WI38 (cell line): ENCODE measurements around the gene LRRFIP1.
"Not testable (repeated sequence)": the region's sequence is repeated elsewhere in the genome, so short reads cannot be mapped to it uniquely, and the experiment has no call there.

Experiments used
- H3K4me3 ChIP-seq: 2 replicates; pipeline ENCODE4 v1.5.1; 2011; ENCODE audit warnings: low read depth, mild to moderate bottlenecking, control low read depth, low read length
- CTCF ChIP-seq: IDR thresholded peaks from 2 replicates; pipeline ENCODE4 v1.5.1; 2012; ENCODE audit warnings: low read depth, mild to moderate bottlenecking, control low read depth, low read length

The LRRFIP1 gene

GRCh38 chr2:237662671-237663093 is 35.3 kb downstream of the LRRFIP1 start:
- H3K4me3 ChIP-seq = no peak overlapping the region
- no peak for TF ChIP-seq CTCF

GRCh38 chr2:237663517-237664110 is 36.2 kb downstream of the LRRFIP1 start:
- no peak for TF ChIP-seq CTCF

GRCh38 chr2:237664151-237664550 is 36.8 kb downstream of the LRRFIP1 start:
- no peak overlapping the region for H3K4me3 ChIP-seq
- TF ChIP-seq CTCF = no peak

More at GRCh38 chr2:237663517-237664110, 36.2 kb downstream of the LRRFIP1 start:
- no peak overlapping the region for H3K4me3 ChIP-seq

- no peak overlapping the region for H3K4me3 ChIP-seq
- TF ChIP-seq CTCF = no peak
These were observed 38.3 kb downstream of the LRRFIP1 start for GRCh38 chr2:237665713-237666143.

- no peak for TF ChIP-seq CTCF
- no peak overlapping the region for H3K4me3 ChIP-seq
These were observed 39.2 kb downstream of the LRRFIP1 start for GRCh38 chr2:237666606-237667005.

- not testable (repeated sequence) for H3K4me3 ChIP-seq
These were observed 39.7 kb downstream of the LRRFIP1 start for GRCh38 chr2:237667050-237667576.

- H3K4me3 ChIP-seq = no peak overlapping the region
- TF ChIP-seq CTCF = no peak
These were observed 40.5 kb downstream of the LRRFIP1 start for GRCh38 chr2:237667893-237668292.

GRCh38 chr2:237668440-237668839 is 41.1 kb downstream of the LRRFIP1 start:
- H3K4me3 ChIP-seq = no peak overlapping the region
- no peak for TF ChIP-seq CTCF
